GM12878 (cell line): ENCODE results near the gene VPS13C. TPM values are rescaled to one million over a fixed set of nuclear protein-coding genes. Genes with fewer than 3 reads are reported as not detected.

Source experiments
- ATAC-seq: fragments of 200-7000 bp; cut with Tn5 transposase; 3 replicates; pipeline ENCODE4 v1.9.1; 2020; ENCODE audit warnings: mild to moderate bottlenecking, moderate library complexity
- BruUV-seq: library from RNA; stranded (reverse); fragments of 400-500 nt; replicated peaks from 2 replicates; lab custom pipeline; 2021; lab: Mats Ljungman, UMichigan
- CTCF ChIA-PET: fragments of 300-600 bp; sonication (Branson Sonifier 250); formaldehyde crosslinking; extraction: SDS; loops from one replicate; lab custom pipeline; 2021; ENCODE audit warnings: inconsistent platforms; lab: Yijun Ruan, JAX
- POLR2A ChIA-PET: fragments of 350-600 bp; formaldehyde crosslinking; extraction: SDS; loops from one replicate; lab custom pipeline; 2021; ENCODE audit warnings: inconsistent platforms; lab: Charles Lee
- RAD21 ChIA-PET: fragments of 300-600 bp; sonication (Branson Sonifier 250); formaldehyde crosslinking; loops from one replicate; lab custom pipeline; 2023; ENCODE audit warnings: antibody characterized with exemption; ENCODE audit not compliant: unreplicated experiment; lab: Charles Lee
- SMC1A ChIA-PET: fragments of 300-600 bp; sonication (Branson Sonifier 250); formaldehyde crosslinking; loops from one replicate; lab custom pipeline; 2023; ENCODE audit not compliant: unreplicated experiment, uncharacterized antibody; lab: Charles Lee
- DNase-seq: peaks from one replicate; pipeline ENCODE4 v3.0.0-alpha.2; 2011; ENCODE audit warnings: low read depth, low spot score
- FAIRE-seq: peaks from 3 replicates; lab custom pipeline; 2011; peaks lifted over from hg19 to GRCh38; lab: Jason Lieb, UNC
- H2AFZ ChIP-seq: 2 replicates; pipeline ENCODE4 v1.6.0; 2011; ENCODE audit warnings: low read depth, low read length, control low read depth; ENCODE audit not compliant: control insufficient read depth
- H3K27ac ChIP-seq: 2 replicates; pipeline ENCODE4 v1.5.1; 2011; ENCODE audit warnings: control low read depth; ENCODE audit not compliant: control insufficient read depth, insufficient read depth
- H3K27me3 ChIP-seq, 2 experiments: replicated peaks in 1 of 2; 2 replicates each; pipeline versions ENCODE4 v1.6.0 to v1.6.1; 2011; ENCODE audit warnings: low read length in 1 of 2; ENCODE audit not compliant: control insufficient read depth in 2 of 2, insufficient read depth in 2 of 2
- H3K36me3 ChIP-seq, 2 experiments: 2 replicates each; pipeline ENCODE4 v1.5.1; 2011; ENCODE audit warnings: low read length in 1 of 2; ENCODE audit not compliant: control insufficient read depth in 2 of 2, insufficient read depth in 2 of 2
- H3K4me1 ChIP-seq: 2 replicates; pipeline ENCODE4 v1.6.1; 2011; ENCODE audit warnings: mild to moderate bottlenecking, low read length, moderate library complexity, mixed read lengths; ENCODE audit not compliant: control insufficient read depth, insufficient read depth
- H3K4me2 ChIP-seq: 2 replicates; pipeline ENCODE4 v1.6.0; 2011; ENCODE audit warnings: control low read depth; ENCODE audit not compliant: control insufficient read depth, insufficient read depth
- H3K4me3 ChIP-seq: fragments of 200-600 bp; sonication (generic); 2 replicates; pipeline ENCODE4 v1.5.1; 2016
- H3K79me2 ChIP-seq: 2 replicates; pipeline ENCODE4 v1.6.0; 2011; ENCODE audit warnings: low read length; ENCODE audit not compliant: control insufficient read depth, insufficient read depth
- H3K9ac ChIP-seq: 2 replicates; pipeline ENCODE4 v1.8.0; 2011; ENCODE audit warnings: low read length, control low read depth, mixed read lengths; ENCODE audit not compliant: control insufficient read depth, insufficient read depth
- H3K9me3 ChIP-seq: replicated peaks from 3 replicates; pipeline ENCODE4 v1.5.1; 2011; ENCODE audit warnings: mild to moderate bottlenecking, low read length; ENCODE audit not compliant: control insufficient read depth, insufficient read depth
- H4K20me1 ChIP-seq: 2 replicates; pipeline ENCODE4 v1.6.0; 2011; ENCODE audit not compliant: control insufficient read depth, insufficient read depth
- BHLHE40 ChIP-seq, 2 experiments: fragments of 450-650 bp in 1 of 2; IDR thresholded peaks; 2 replicates each; pipeline ENCODE4 v1.6.1; 2011 to 2017; ENCODE audit warnings: low read depth in 2 of 2, borderline replicate concordance in 1 of 2, improper control_type of control experiment in 1 of 2, low read length in 1 of 2, mild to moderate bottlenecking in 1 of 2
- CBX3 ChIP-seq: fragments of 200-600 bp; sonication (generic); IDR thresholded peaks from 2 replicates; pipeline ENCODE4 v1.6.1; 2016; ENCODE audit warnings: low read depth, borderline replicate concordance
- CEBPB ChIP-seq, 2 experiments: fragments of 150-350 bp in 1 of 2; IDR thresholded peaks; 2 replicates each; pipeline ENCODE4 v1.6.1; 2012 to 2014; ENCODE audit warnings: low read depth in 2 of 2, low read length in 2 of 2, borderline replicate concordance in 1 of 2, inconsistent platforms in 1 of 2
- IKZF1 ChIP-seq: fragments of 450-650 bp; conservative IDR thresholded peaks from 2 replicates; pipeline ENCODE4 v1.6.1; 2017; ENCODE audit warnings: antibody characterized with exemption, mild to moderate bottlenecking
- KAT2A ChIP-seq: conservative IDR thresholded peaks from 2 replicates; pipeline ENCODE4 v1.6.1; 2011; ENCODE audit warnings: low read depth, low read length; ENCODE audit not compliant: control insufficient read depth
- RB1 ChIP-seq: fragments of 450-650 bp; formaldehyde crosslinking; IDR thresholded peaks from 2 replicates; pipeline ENCODE4 v1.6.1; 2017; ENCODE audit warnings: mild to moderate bottlenecking, borderline replicate concordance
- SMAD5 ChIP-seq: IDR thresholded peaks from 2 replicates; pipeline ENCODE4 v1.6.1; 2016; ENCODE audit warnings: antibody characterized with exemption, low read depth
- SMARCA5 ChIP-seq: fragments of 450-650 bp; IDR thresholded peaks from 2 replicates; pipeline ENCODE4 v1.6.1; 2017; ENCODE audit warnings: mild to moderate bottlenecking
- SMC3 ChIP-seq: IDR thresholded peaks from 2 replicates; pipeline ENCODE4 v1.6.1; 2011; ENCODE audit warnings: low read length, improper control_type of control experiment, borderline replicate concordance
- SP1 ChIP-seq: IDR thresholded peaks from one replicate; pipeline ENCODE4 v1.6.1; 2011; ENCODE audit warnings: low read depth, low read length
- TAF1 ChIP-seq: IDR thresholded peaks from 2 replicates; pipeline ENCODE4 v1.6.1; 2011; ENCODE audit warnings: mild to moderate bottlenecking, low read depth, low read length, borderline replicate concordance
- TCF7 ChIP-seq: IDR thresholded peaks from 2 replicates; pipeline ENCODE4 v1.6.1; 2014; ENCODE audit warnings: antibody characterized with exemption, borderline replicate concordance
- YBX1 ChIP-seq: fragments of 450-650 bp; IDR thresholded peaks from 2 replicates; pipeline ENCODE4 v1.6.1; 2016; ENCODE audit warnings: antibody characterized with exemption
- YY1 ChIP-seq: IDR thresholded peaks from 2 replicates; pipeline ENCODE4 v1.6.1; 2011; ENCODE audit warnings: low read depth, mild to moderate bottlenecking, low read length
- ZNF274 ChIP-seq: IDR thresholded peaks from one replicate; pipeline ENCODE4 v1.8.0; 2011; ENCODE audit not compliant: insufficient read length, insufficient read depth
- WGBS: methylation state at CpG from one replicate; pipeline ENCODE4 v1.1.6; 2016; ENCODE audit warnings: low lambda C conversion rate; ENCODE audit not compliant: insufficient replicate concordance, insufficient coverage; ENCODE audit errors: missing lambda C conversion rate; 5-methylcytosine and 5-hydroxymethylcytosine counted together
- in situ Hi-C: fragments of 300-500 bp; cut with MboI; formaldehyde crosslinking; loops from 9 replicates; pipeline ENCODE4 v1.14.3; 2018; ENCODE audit warnings: mixed read lengths
- intact Hi-C: fragments of 100-400 bp; cut with micrococcal nuclease; formaldehyde crosslinking; loops from one replicate; pipeline ENCODE4 v1.14.2; 2022; ENCODE audit not compliant: unreplicated experiment
- polyA plus RNA-seq, 11 experiments: library from polyadenylated mRNA; depleted of rRNA in 4 of 11; unstranded in 6 of 11; stranded (reverse) in 5 of 11; fragments of >200 nt; fragmentation: Nextera tagmentation in 4 of 11; fragmentation: Illumina TruSeq in 1 of 11; extraction: Ambion mirVana in 4 of 11; extraction: Trizol in 1 of 11; gene quantifications; 1 replicate in 1 of 11; 2 replicates in 10 of 11; pipeline versions ENCODE4 v1.2.1 to v1.2.3, GENCODE V29; 2011 to 2016; ENCODE audit warnings: inconsistent platforms in 2 of 11, missing spikeins in 2 of 11, low read depth in 1 of 11
- total RNA-seq, 4 experiments: library from RNA; depleted of rRNA in 3 of 4; stranded (reverse); fragments of >200 nt in 3 of 4; fragmentation: Illumina TruSeq in 1 of 4; extraction: Trizol in 1 of 4; gene quantifications; 2 replicates each; pipeline versions ENCODE4 v1.2.1 to v1.2.3, GENCODE V29; 2013 to 2021
- TF ChIP-seq, protein P1 (sequence below): fragments of 450-650 bp; IDR thresholded peaks from 2 replicates; pipeline ENCODE4 v1.6.1; 2014; ENCODE audit warnings: mild to moderate bottlenecking
- TF ChIP-seq, protein P2 (sequence below): fragments of 450-650 bp; IDR thresholded peaks from 2 replicates; pipeline ENCODE4 v1.6.1; 2017; ENCODE audit warnings: low read depth, mild to moderate bottlenecking, moderate library complexity
- TF ChIP-seq, protein P3 (sequence below): fragments of 450-650 bp; formaldehyde crosslinking; IDR thresholded peaks from 2 replicates; pipeline ENCODE4 v1.4.0; 2022; ENCODE audit warnings: mild to moderate bottlenecking, moderate library complexity

The VPS13C gene
- total and polyA plus RNA-seq, 10 of the 15 experiments (the other 5 are each of a cell fraction or from before 2014, with no cell fraction given): 9.3 to 53.1 (median 31.8) TPM

DNA sequence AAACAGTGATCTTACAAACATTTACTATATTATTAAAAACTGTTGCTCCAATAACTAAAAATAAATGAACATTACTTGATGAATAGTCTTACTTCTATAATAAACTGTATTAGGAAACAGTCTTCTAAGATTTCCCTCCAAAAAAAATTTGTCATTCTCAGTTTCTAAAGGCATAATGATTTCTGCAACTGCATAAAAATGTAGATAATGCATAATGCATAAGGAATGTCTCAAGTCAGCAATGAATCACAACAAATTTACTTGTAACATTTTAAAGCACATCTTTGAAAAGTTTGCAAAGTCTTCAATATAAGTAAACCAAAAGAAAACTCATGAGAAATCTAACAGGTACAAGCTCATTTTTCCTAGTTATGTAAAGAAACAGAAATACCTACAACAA is 113.5 kb downstream of the VPS13C start (continued):
- TF ChIP-seq, protein P1, sequence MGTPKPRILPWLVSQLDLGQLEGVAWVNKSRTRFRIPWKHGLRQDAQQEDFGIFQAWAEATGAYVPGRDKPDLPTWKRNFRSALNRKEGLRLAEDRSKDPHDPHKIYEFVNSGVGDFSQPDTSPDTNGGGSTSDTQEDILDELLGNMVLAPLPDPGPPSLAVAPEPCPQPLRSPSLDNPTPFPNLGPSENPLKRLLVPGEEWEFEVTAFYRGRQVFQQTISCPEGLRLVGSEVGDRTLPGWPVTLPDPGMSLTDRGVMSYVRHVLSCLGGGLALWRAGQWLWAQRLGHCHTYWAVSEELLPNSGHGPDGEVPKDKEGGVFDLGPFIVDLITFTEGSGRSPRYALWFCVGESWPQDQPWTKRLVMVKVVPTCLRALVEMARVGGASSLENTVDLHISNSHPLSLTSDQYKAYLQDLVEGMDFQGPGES: no peak
- TF ChIP-seq TCF7 (no peak), ZNF274 (no peak), SP1 (no peak), YBX1 (no peak), RB1 (no peak)
- TF ChIP-seq, protein P2, sequence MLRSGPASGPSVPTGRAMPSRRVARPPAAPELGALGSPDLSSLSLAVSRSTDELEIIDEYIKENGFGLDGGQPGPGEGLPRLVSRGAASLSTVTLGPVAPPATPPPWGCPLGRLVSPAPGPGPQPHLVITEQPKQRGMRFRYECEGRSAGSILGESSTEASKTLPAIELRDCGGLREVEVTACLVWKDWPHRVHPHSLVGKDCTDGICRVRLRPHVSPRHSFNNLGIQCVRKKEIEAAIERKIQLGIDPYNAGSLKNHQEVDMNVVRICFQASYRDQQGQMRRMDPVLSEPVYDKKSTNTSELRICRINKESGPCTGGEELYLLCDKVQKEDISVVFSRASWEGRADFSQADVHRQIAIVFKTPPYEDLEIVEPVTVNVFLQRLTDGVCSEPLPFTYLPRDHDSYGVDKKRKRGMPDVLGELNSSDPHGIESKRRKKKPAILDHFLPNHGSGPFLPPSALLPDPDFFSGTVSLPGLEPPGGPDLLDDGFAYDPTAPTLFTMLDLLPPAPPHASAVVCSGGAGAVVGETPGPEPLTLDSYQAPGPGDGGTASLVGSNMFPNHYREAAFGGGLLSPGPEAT: no peak

- H3K27me3 ChIP-seq: no peaks in the 10 kb centered on the region
- no peaks in the 10 kb centered on the region for H4K20me1 ChIP-seq
- FAIRE-seq: no peak
- no peak for ATAC-seq
- ChIA-PET SMC1A (no interaction called here), POLR2A (no interaction called here), RAD21 (no interaction called here), CTCF (no interaction called here)
- no peaks in the 10 kb centered on the region; the same call in 2 of the 3 replicates for H3K9me3 ChIP-seq
- no peak overlapping the region for H3K27ac ChIP-seq
- H3K4me1 ChIP-seq: no peaks in the 10 kb centered on the region
- in situ Hi-C loops: no loop called here
- H3K4me2 ChIP-seq: no peak overlapping the region
- H3K79me2 ChIP-seq: no peaks in the 10 kb centered on the region
- intact Hi-C loops: no loop called here
- H2AFZ ChIP-seq: no peak overlapping the region
- peaks cover 0 to 7% of the 10 kb centered on the region in 2 experiments; a peak in 2 of 4 replicates for H3K36me3 ChIP-seq
- no peak for DNase-seq
- no TSS peak for BruUV-seq
- 79% methylated on average over 2 of the region's 2 CpGs for WGBS
- H3K4me3 ChIP-seq: no peak overlapping the region
- H3K9ac ChIP-seq: no peak overlapping the region
- TF ChIP-seq YY1 (no peak), TCF7 (no peak), SMC3 (no peak), ZNF274 (no peak), SMAD5 (no peak), KAT2A (no peak), SMARCA5 (no peak), BHLHE40 (IDR thresholded peaks at IDR 0.05; ENCODE audit: borderline replicate concordance in 1 of 2, low read depth in 2 of 2, low read length in 1 of 2) (no peak), CEBPB (IDR thresholded peaks at IDR 0.05; ENCODE audit: borderline replicate concordance in 1 of 2, low read depth in 2 of 2, low read length in 2 of 2) (no peak), IKZF1 (no peak), CBX3 (no peak), TAF1 (no peak)
- TF ChIP-seq, protein P3, sequence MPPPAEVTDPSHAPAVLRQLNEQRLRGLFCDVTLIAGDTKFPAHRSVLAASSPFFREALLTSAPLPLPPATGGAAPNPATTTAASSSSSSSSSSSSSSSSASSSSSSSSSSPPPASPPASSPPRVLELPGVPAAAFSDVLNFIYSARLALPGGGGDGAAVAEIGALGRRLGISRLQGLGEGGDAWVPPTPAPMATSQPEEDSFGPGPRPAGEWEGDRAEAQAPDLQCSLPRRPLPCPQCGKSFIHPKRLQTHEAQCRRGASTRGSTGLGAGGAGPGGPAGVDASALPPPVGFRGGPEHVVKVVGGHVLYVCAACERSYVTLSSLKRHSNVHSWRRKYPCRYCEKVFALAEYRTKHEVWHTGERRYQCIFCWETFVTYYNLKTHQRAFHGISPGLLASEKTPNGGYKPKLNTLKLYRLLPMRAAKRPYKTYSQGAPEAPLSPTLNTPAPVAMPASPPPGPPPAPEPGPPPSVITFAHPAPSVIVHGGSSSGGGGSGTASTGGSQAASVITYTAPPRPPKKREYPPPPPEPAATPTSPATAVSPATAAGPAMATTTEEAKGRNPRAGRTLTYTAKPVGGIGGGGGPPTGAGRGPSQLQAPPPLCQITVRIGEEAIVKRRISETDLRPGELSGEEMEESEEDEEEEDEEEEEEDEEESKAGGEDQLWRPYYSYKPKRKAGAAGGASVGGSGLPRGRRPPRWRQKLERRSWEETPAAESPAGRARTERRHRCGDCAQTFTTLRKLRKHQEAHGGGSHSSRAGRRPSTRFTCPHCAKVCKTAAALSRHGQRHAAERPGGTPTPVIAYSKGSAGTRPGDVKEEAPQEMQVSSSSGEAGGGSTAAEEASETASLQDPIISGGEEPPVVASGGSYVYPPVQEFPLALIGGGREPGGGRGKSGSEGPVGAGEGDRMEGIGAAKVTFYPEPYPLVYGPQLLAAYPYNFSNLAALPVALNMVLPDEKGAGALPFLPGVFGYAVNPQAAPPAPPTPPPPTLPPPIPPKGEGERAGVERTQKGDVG (CRISPR knock-in tag): no peak
Measured at GRCh38 chr15:61943992-61944391, 116.3 kb downstream of the VPS13C start.
